ENCODE data around the gene ATP7A.

ATP7A gene

DNA sequence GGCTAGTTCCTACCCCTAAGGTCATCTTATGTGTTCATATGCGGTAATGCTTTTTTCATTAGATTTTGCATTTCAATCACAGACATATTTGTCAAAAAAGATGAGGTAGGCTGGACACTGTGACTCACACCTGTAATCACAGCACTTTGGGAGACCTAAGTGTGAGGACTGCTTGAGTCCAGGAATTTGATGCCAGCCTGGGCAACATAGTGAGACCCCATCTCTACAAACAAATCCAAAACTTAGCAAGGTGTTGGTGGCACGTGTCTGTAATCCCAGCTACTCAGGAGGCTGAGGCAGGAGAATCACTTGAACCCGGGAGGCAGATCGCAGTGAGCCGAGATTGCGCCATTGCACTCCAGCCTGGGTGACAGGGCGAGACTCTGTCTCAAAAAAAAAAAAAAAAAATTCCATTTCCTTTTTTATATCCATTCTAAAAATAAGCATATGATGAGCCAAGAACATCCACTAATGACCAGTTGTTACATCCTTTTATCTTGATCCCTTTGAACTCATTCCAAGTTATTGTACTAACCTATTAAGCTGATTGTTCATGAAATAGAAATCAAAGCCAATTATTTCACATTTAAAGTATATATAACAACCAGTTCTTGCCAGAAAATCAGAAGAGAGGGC, 35.5 kb downstream of the ATP7A start:
- no peak for DNase-seq

DNA sequence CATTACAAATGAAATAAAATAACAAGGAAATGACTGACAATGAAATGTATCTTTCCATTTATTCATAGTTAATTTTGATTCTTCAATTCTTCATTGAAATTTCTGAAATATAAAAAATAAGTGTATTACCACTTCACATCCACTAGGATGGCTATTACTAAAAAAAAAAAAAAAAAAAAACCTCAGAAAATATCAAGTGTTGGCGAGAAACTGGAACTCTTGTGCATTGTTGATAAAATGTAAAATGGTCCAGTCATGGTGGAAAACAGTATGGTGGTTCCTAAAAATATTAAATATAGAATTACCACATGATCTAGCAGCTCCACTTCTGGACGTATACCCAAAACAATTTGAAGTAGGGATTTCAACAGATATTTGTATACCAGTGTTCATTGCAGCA, 36.1 kb downstream of the ATP7A start:
- DNase-seq = no peak

DNA sequence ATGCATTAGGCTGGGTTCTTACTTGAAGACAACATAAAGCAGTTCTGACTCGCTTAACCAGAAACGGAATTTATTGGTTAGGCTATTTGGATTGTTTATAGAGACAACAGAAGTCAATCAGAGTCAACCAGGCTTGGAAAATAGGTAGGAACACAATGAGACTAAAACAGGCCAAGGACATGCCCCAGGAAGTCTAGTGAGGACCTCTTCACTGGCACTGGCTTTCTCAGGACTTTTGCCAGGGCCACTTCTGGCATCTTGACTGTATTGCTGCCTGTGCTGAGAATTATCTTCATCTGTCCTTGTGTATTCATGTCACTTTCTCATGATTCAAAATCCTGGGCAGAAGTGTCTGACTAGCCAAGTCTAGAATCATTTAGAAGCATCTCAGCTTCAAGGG, 39.3 kb downstream of the ATP7A start:
- no peak for DNase-seq

DNA sequence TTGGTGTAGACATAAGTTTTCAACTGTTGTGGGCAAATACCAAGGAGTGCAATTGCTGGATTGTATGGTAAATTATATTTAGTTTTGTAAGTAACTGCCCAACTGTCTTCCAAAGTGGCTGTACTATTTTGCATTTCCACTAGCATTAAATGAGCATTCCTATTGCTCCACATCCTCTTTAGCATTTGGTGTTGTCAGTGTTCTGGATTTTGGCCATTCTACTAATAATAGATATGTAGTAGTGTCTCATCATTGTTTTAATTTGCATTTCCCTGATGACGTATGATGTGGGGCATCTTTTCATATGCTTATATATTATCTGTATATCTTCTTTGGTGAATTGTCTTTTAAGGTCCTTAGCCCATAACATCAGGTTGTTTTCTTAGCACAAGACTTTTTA, 41.7 kb downstream of the ATP7A start:
- DNase-seq = no peak

DNA sequence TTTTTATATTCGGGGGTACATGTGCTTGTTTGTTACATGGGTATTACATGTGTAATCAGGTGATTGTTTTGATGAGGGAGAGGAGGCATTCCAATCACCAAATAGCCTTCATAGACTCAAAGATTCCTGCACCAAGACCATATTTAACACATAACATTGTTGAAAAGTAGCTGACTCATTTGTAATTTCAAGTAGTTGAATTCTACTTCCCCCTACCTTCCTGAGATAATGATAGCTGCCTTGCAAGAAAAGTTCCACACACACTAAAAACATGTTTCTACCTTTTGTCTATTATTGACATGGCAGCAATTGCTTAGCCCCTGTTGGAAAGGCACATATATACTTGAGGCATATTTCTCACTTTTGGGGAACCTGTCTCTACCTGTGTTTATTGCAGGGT, 42.8 kb downstream of the ATP7A start:
- DNase-seq = no peak

DNA sequence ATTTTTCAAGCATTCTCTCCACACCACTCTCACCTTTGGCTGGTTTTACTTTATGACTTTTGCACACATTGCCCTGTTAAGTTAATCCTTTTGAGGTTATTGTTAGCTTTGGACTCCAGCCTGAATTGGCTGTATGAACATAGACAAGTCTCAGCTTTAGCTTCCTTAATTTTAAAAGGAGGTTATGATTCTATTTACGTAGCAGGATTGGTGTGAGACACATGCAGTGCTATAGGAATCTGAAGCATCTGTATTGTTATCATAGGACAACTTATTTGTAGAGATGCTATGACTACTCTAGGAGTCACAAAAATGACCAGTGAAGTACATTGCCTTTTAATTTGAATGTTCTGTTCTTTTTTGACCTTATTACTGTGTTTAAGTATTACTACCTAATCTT, 43.2 kb downstream of the ATP7A start:
- no peak for DNase-seq

DNA sequence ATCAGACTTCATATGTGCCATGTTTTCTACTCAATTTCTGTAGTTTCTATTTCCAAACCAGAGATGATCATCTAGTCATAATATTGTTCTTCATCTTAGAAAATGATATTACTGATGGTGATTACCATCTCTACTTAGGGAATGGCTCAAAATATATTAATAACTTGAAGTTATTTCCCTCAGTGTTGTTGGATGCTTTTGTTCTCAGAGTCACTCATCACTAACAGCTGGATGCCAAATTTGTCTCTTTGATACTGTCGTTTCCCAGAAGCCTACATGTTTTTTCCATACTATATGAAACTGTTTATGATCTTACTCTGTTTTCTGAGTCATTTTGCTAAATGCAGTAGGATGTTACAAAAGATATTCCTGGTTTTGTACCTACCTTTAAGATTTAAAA, 50.1 kb downstream of the ATP7A start:
- no peak for DNase-seq

DNA sequence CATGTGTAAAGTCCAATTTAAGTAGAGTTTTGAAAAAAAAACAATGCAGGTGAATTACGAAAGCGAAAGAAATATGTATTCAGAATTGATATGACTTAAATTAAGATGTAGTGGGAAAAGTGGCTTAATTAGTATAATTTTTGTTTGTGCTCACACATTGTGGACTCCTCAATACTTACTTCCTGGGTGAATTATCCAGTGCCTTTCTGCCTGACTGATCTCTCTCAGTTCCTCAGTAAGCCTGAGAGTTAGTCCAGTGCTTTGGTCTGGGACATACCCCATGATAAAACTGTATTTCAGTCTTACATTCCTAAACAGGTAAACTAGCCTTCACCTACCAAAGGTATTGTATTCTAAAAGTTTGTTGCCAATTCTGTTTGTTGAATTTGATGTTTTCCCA, 50.6 kb downstream of the ATP7A start:
- no peak for DNase-seq

DNA sequence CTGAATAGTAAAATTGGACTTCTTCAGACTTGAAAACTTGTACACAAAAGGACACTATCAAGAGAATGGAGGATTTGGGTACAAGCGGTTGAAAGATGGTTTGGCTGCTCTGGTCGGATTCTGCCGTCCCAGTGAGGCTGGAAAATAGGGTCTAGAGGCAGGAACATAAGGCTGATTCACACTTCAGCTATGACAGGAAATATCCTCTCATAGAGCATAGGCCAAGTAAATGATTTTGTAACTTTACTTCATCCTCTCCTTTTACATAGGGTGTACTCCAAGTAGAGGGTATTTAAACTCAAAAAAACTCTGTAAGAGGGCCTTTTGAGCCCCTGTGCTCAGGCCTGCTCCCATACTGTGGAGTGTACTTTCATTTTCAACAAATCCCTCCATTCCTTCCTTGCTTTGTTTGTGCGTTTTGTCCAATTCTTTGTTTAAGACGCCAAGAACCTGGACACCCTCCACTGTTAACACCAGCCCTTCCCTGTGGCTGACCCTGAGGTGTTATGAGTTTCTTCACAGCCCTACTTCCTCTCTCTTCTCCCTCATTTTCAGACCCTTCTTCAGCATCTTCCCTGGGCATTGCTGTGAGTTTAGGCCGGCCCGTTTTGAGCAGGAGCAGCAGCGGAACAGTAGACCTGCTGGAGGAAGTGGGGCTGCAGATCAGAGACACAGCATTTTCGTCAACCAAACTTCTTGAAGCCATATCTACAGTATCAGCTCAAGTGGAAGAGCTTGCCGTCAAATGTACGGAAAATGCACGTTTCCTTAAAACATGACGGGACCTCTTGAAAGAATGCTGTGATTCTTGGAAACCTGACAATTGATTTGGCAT, 51.8 kb downstream of the ATP7A start:
- no peak for DNase-seq

DNA sequence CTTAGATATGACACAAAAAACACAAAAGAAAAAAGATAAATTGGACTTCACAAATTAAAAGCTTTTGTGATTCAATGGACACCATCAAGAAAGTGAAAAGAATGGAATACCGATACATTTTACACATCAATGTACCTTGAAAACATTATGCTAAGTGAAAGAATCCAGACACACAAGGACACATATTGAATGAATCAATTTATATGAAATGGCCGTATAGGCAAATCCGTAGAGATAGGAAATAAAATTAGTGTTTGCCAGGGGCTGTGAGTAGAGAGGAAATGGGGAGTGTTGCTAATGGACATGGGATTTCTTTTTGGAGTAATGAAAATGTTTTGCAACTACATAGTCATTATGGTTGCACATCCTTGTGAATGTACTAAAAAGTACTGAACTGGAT, 55.9 kb downstream of the ATP7A start:
- DNase-seq = no peak

DNA sequence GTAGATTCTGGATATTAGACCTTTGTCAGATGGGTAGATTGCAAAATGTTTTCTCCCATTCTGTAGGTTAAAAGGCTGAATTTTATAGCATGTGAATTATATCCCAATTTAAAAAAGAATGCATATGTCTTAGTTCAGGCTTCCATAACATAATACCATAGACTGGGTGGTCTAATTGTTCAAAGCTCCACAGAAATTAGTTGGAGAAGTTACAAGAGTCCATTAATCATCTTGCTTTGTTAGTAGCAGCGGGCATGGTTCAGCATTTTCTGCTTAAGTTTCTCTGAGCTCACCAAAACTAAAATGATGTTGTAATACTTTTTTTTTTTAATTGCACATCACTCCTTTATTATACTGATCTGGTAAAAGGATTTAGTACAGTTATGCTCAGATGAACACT, 57.1 kb downstream of the ATP7A start:
- no peak for DNase-seq

DNA sequence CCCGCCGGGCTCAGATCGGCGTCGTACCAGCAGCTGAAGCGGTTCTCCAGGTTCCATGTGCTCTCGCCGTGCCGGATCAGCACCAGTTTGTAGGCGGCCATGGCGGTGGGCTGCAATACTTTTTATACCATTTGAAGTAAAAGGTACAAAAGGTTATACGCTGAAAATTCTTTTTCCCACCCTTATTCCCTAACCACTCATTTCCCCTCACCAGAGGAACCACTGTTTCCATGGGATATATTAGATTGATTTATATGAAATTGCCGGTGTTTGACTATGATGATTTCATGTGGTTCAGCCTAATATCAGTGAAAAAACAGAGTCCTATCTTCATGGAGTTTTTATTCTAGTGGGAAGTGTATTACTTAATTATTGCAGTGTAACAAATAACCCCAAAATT, 59.0 kb downstream of the ATP7A start, which contains the start of gene PGAM4:
PGAM4 (minus strand) TSS at position 101 of the 400 bp plus-strand sequence; CDS start at position 101, 0 bp downstream.
- no peak for DNase-seq

DNA sequence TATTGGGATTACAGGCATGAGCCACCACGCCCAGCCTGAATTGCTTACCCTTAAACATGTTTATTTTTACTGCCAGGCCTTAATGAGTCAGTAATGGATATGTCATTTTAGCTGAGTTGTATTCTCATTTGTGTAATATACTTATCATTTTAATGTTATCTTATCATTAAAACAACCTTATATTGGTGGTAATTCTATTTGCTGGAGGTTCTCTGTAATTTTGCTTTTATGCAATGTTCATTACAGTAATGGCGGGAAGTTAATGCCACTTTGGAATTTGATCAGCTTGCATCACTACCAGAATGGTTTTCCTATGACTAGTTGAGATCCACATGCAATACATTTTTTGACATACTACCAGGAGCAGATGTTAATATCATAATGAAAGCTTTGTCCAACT, 65.3 kb downstream of the ATP7A start:
- no peak for DNase-seq

DNA sequence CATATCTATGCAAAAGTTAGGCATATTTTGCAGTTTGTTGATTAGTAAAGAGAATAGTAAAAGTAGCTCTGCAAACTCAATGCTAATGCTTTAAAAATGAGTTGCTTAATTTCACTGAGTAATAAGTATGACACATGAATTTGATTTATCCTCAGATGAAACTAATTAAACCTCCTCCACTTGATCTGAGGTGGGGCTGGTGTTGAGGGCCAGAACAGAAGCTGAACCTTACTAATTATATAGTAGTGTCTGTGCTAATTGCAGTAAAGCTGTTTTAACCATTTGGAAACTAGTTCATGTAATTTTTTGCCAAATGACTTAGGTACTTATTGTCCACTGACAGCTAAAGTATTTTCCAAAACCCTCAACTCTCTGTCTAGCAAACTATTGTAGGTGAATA, 66.6 kb downstream of the ATP7A start:
- DNase-seq = no peak

DNA sequence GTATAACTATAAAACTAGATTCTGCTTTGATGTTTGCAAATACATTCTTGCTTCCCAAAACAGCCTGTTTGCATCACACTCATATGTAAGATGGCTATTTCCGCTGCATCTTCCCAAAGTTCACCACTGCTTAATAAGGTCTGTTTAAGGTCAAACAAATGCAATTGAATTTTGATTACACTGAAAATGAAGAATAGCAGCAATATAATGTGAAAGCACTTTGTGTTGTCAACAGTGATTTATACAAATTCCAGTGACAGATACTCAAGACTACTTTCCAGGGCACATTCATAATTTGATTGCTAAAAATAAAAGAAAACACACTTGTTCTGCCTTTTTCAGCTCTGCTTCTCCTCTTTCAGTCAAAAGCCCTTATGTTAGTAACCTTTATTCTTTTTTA, 67.0 kb downstream of the ATP7A start:
- DNase-seq = no peak

DNA sequence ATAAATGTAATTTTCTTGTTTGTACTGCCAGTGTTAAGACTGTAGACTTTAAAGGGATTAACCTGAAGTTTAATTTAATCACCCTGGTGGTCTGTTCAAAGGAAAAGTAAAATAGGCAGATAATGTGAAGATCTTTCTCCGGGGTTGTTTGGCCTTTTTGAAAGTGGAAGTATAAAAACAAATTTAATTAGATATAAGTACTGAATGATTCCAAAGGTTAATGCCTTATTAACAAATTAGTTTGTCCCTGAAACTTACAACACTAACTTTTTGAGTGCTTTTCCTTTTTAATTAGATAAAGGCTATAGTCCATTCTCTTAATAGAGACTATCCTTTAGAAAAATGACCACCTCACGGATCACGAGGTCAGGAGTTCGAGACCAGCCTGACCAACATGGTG, 69.4 kb downstream of the ATP7A start:
- DNase-seq = no peak

DNA sequence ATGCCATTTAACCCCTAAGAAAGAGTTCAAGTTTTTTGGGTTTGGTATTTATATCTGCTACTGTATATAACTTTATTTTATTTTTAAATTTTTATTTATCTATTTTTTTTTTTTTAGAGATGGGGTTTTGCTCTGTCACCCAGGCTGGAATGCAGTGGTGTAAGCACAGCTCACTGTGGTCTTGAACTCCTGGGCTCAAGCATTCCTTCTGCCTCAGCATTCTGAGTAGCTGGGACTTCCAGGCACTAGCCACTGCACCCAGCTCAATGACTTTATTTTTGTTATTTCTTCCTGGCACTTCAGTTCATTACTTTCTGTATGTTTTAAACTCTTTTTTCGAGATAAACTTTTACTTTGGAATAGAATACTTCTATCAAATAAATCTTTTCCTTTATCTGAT, 101.4 kb downstream of the ATP7A start:
- DNase-seq = no peak

DNA sequence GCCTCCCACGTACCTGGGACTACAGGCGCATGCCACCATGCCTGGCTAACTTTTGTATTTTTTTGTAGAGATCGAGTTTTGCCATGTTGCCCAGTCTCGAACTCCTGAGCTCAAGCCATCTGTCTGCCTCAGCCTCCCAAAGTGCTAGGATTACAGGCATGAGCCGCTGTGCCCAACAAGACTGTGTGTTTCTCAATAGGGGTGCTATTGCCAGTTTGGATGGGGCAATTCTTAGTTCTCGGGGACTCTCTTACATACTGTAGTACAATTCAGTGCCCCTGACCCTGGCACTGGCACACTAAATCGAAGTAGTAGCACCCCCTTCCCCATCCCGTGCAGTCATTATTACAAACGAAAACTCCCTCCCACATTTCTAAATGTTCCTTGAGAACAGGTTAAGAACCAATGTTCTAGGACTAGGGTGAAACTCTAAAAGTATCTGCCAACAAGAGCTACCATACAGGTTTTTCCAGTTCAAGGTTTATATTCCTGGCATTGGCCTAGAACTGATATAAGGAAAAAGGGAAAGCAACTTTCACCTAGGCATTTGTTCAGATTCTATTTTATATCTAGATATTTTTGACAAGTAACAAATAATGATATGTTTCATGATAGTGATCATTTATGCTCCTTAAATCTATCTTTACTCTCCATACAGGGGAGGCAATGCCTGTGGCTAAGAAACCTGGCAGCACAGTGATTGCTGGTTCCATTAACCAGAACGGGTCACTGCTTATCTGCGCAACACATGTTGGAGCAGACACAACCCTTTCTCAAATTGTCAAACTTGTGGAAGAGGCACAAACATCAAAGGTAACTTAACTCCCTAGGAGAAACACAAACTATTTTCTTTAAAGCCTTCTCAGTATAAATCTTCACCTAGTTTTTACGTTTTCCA, 109.3 kb downstream of the ATP7A start:
- DNase-seq = no peak

DNA sequence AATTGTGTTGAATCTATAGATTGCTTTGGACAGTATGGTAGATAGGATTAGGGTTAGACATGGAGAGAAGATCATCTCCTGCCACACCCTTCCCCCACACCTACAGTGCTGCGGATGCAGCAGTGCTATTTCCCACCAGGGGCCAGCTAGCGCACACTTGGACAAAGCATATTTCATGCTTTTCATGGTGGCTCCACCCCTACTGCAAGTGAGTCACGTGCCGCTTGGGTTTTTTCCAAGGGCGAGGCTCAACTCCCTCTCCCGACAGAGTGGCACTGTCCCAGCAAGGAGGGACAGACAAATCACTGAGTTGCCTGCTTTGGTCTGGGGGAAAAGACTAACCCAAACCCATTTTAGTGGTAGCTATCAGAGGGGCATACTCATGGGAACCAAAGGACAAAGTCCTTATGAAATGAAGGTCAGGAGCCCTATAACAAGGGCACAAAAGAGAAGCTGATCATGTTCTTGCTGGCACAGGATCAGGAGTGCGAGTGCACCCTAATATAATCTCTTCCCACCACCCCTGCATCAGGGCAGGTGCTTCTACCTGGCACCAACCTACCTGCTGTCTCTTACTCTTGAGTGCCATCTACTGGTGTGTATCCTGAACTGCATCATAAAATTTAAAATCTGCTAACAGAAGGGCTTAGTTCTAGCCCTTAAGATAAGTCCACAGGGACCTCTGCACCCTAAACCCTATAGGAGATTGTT, 114.0 kb downstream of the ATP7A start:
- peak; percentile 32 for DNase-seq

DNA sequence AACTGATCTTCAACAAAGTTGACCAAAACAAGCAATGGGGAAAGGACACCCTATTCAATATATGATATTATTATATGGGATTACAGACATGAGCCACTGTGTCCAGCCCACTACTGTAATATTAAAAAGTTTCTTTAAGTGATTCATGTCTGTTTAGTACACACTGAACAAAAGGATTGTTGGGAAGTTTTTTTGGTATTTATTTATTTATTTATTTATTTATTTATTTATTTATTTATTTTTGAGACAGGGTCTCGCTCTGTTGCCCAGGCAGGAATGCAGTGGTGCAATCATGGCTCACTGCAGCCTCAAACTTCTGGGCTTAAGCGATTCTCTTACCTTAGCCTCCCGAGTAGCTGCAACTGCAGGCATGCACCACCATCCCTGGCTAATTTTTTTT, 117.3 kb downstream of the ATP7A start:
- DNase-seq = no peak

DNA sequence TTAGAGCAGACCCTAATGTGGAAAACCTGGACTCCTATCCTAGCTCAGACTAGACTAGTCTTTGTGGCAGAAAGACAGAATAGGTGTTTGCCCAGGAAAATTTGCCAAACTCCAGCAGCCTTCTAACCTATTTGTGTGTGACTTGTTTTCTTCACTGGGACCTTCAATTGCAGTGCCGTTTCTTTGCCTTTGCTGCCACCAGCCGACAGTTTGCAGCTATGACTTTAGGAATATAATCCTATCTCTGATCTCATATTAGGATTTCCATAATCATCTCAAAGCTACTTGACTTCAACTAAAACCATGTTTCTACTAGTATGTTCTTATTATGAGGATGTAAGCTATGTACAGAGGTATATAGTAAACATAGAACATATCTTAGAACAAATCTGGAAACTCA, 119.2 kb downstream of the ATP7A start:
- no peak for DNase-seq

DNA sequence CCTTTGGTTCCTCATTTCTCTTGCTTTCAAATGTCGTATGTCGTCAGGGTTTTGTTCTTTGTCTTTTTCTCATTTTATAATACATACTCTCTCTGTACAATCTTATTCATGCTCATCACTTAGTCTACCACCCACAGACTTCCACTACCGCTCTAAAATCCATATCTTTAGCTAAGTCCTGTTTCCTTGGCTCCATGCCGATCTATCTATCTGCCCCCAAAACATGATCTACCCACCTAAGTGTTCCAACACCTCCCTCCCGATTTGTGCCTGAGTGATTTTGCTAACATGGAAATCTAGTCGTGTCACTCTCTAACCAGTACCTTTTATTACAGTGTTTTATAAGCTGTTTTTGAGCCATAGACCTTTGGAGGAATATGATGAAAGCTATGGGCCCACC, 124.6 kb downstream of the ATP7A start:
- no peak for DNase-seq

DNA sequence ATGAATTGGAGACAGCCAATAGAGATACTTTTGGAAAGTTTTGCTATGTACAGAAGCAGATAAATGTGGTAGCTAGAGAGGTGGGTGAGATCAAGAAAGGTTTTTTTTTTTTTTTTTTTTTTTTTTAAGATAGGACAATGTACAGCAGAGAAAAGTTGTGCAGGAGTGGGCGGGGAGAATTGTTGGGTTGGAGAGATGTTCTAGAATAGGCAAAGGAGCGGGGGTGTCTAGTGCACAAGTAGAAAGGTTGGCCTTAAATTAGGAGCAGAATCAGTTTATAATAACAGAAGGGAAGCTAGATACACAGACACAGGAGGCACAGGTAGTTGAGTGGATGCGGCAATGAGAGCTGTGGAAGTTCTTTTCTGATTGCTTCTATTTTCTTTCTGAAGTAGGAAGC, 127.4 kb downstream of the ATP7A start:
- no peak for DNase-seq

Data from activated T-cell treated with anti-CD3 and anti-CD28 coated beads, Interleukin-2, amount 50 U/mL, for 1 hour (primary cell).